ENCODE data around the gene KRTAP5-3. TPM values are rescaled to one million over a fixed set of nuclear protein-coding genes. Genes with fewer than 3 reads are reported as not detected.

The KRTAP5-3 gene
- total and polyA plus RNA-seq, 2 of the 13 experiments (the other 11 are each of a cell fraction or from before 2014, with no cell fraction given): not detected

GRCh38 chr11:1566381-1567051, 41.7 kb downstream of the KRTAP5-3 start:
- ChIA-PET POLR2A (interaction anchor here (0.7 kb wide), 1 partner anchor 22 kb away, joined by 3 read pairs; no protein-coding TSS in a partner anchor), CTCF (ENCODE audit: low intra/inter-chr PET ratio, low total read pairs) (no interaction called here)
- Histone ChIP-seq H3K4me1 (ENCODE audit: insufficient read depth, low read length) (peaks cover 32% of the 10 kb centered on the region), H3K27me3 (ENCODE audit: control insufficient read depth in 1 of 2, insufficient read depth in 2 of 2, low read length in 2 of 2) (no peaks in the 10 kb centered on the region), H3K4me2 (ENCODE audit: low read depth, low read length) (no peak overlapping the region), H3K9me3 (ENCODE audit: low read length) (no peaks in the 10 kb centered on the region), H3K79me2 (ENCODE audit: insufficient read depth, low read length) (no peaks in the 10 kb centered on the region), H3K9ac (ENCODE audit: insufficient read depth, low read depth, low read length) (no peak overlapping the region), H3K4me3 (replicated peaks in 1 of 3; ENCODE audit: insufficient read depth in 1 of 3, low read depth in 2 of 3, low read length in 3 of 3) (no peak overlapping the region), H2AFZ (ENCODE audit: low read length) (no peak overlapping the region), H4K20me1 (ENCODE audit: insufficient read depth, low read length) (peaks cover 35% of the 10 kb centered on the region; the same call in 1 of the 2 replicates), H3K27ac (ENCODE audit: extremely low read length, insufficient read depth, low read length) (no peak overlapping the region), H3K36me3 (replicated peaks in 1 of 2; ENCODE audit: control insufficient read depth in 1 of 2, insufficient read depth in 2 of 2, low read length in 2 of 2) (peaks cover 0 to 1% of the 10 kb centered on the region in 2 experiments; a peak in 1 of 5 replicates)
- no peak for FAIRE-seq
- WGBS (ENCODE audit: low lambda C conversion rate): 83% methylated on average over 5 of the region's 20 CpGs
- peak; percentile 10; the same call in 1 of the 3 replicates for ATAC-seq
- in situ Hi-C loops (cut with HindIII; ENCODE audit: extremely low pct_ligation_motif_present, low pct_unique_long_range_greater_than_20kb) (no loop called here), intact Hi-C loops (cut with micrococcal nuclease; ENCODE audit: unreplicated experiment) (no loop called here)
- DNase-seq (ENCODE audit: low spot score): no peak
- TF ChIP-seq CTCF (CRISPR knock-in tag; IDR thresholded peaks at IDR 0.05): peak; percentile 31
- no peak for TF ChIP-seq KDM2A (CRISPR knock-in tag; IDR thresholded peaks at IDR 0.05; ENCODE audit: borderline replicate concordance, low read depth)
- TF ChIP-seq PAF1 (CRISPR knock-in tag; IDR thresholded peaks at IDR 0.05): no peak
- no peak for TF ChIP-seq ZNF790 (CRISPR knock-in tag; IDR thresholded peaks at IDR 0.05; ENCODE audit: borderline replicate concordance)
- TF ChIP-seq CERS6 (CRISPR knock-in tag; IDR thresholded peaks at IDR 0.05): no peak
- no peak for TF ChIP-seq ZNF510 (CRISPR knock-in tag; IDR thresholded peaks at IDR 0.05; ENCODE audit: low read depth)
- BruUV-seq (replicated peaks): no TSS peak
